PC-3 (cell line): Measurements from ENCODE around the gene NFATC2. TPM values are rescaled to one million over a fixed set of nuclear protein-coding genes. Genes with fewer than 3 reads are reported as not detected.

ENCODE experiments used
- ATAC-seq: fragments of 200-7000 bp; cut with Tn5 transposase; 2 replicates; pipeline ENCODE4 v1.9.1; 2020; ENCODE audit warnings: mild to moderate bottlenecking, moderate library complexity
- BruUV-seq: library from RNA; stranded (reverse); fragments of 400-500 nt; replicated peaks from 2 replicates; lab custom pipeline; 2021; lab: Mats Ljungman, UMichigan
- CTCF ChIA-PET: fragments of 300-600 bp; sonication (Branson Sonifier 250); formaldehyde crosslinking; loops from one replicate; lab custom pipeline; 2022; ENCODE audit warnings: antibody characterized with exemption; lab: Charles Lee
- POLR2A ChIA-PET: fragments of 300-600 bp; sonication (Branson Sonifier 250); formaldehyde crosslinking; loops from one replicate; lab custom pipeline; 2022; ENCODE audit warnings: antibody characterized with exemption; ENCODE audit not compliant: unreplicated experiment; lab: Charles Lee
- DNase-seq: peaks from one replicate; pipeline ENCODE4 v3.0.0-alpha.2; 2015
- H2AFZ ChIP-seq: fragments of 300-600 bp; sonication (generic); 2 replicates; pipeline ENCODE4 v1.6.0; 2016; ENCODE audit warnings: antibody characterized with exemption, low read length
- H3F3A ChIP-seq: fragments of 300-600 bp; sonication (generic); one replicate; pipeline ENCODE4 v1.6.0; 2017; ENCODE audit warnings: antibody characterized with exemption, low read length, control low read depth, mild to moderate bottlenecking; ENCODE audit not compliant: unreplicated experiment
- H3K27ac ChIP-seq: fragments of 300-600 bp; sonication (generic); 2 replicates; pipeline ENCODE4 v1.5.1; 2016; ENCODE audit warnings: mild to moderate bottlenecking, low read length
- H3K27me3 ChIP-seq: fragments of 300-600 bp; sonication (generic); 2 replicates; pipeline ENCODE4 v1.6.1; 2016; ENCODE audit warnings: low read length, mixed read lengths
- H3K36me3 ChIP-seq: fragments of 300-600 bp; sonication (generic); 2 replicates; pipeline ENCODE4 v1.6.1; 2016; ENCODE audit warnings: low read depth, mixed run types, low read length, mixed read lengths
- H3K4me1 ChIP-seq: fragments of 300-600 bp; sonication (generic); 2 replicates; pipeline ENCODE4 v1.5.1; 2016; ENCODE audit warnings: low read length; ENCODE audit not compliant: insufficient read depth
- H3K4me2 ChIP-seq: fragments of 300-600 bp; sonication (generic); 2 replicates; pipeline ENCODE4 v1.6.0; 2016; ENCODE audit warnings: low read length
- H3K4me3 ChIP-seq: fragments of 300-600 bp; sonication (generic); 2 replicates; pipeline ENCODE4 v1.5.1; 2016; ENCODE audit warnings: mild to moderate bottlenecking, low read length, mixed read lengths
- H3K79me2 ChIP-seq: fragments of 300-600 bp; sonication (generic); 2 replicates; pipeline ENCODE4 v1.6.1; 2017; ENCODE audit warnings: low read length, mixed read lengths
- H3K9ac ChIP-seq: fragments of 300-600 bp; sonication (generic); 2 replicates; pipeline ENCODE4 v1.6.0; 2016; ENCODE audit warnings: mild to moderate bottlenecking, low read length
- H3K9me2 ChIP-seq: fragments of 300-600 bp; sonication (generic); replicated peaks from 2 replicates; pipeline ENCODE4 v1.6.1; 2016; ENCODE audit warnings: mixed run types, low read length, mixed read lengths
- H3K9me3 ChIP-seq: fragments of 300-600 bp; sonication (generic); 2 replicates; pipeline ENCODE4 v1.6.1; 2016; ENCODE audit warnings: low read length, mixed read lengths
- H4K20me1 ChIP-seq: fragments of 300-600 bp; sonication (generic); 2 replicates; pipeline ENCODE4 v1.6.1; 2016; ENCODE audit warnings: low read length, mixed read lengths
- EZH2 ChIP-seq: fragments of 300-600 bp; sonication (generic); IDR thresholded peaks from one replicate; pipeline ENCODE4 v1.6.1; 2017; ENCODE audit warnings: antibody characterized with exemption, mild to moderate bottlenecking, low read length; ENCODE audit not compliant: unreplicated experiment
- EZH2phosphoT487 ChIP-seq: fragments of 300-600 bp; sonication (generic); IDR thresholded peaks from 2 replicates; pipeline ENCODE4 v1.6.1; 2018; ENCODE audit warnings: mild to moderate bottlenecking, antibody characterized with exemption, low read length, borderline replicate concordance
- intact Hi-C: fragments of 100-400 bp; cut with micrococcal nuclease; formaldehyde crosslinking; loops from 2 replicates; pipeline ENCODE4 v1.9.0; 2023
- total RNA-seq: library from RNA; depleted of rRNA; stranded (reverse); fragments of >200 nt; gene quantifications from 2 replicates; pipeline ENCODE4 v1.2.3, GENCODE V29; 2014
- TF ChIP-seq, protein P1 (sequence below): fragments of 300-600 bp; sonication (generic); conservative IDR thresholded peaks from 2 replicates; pipeline ENCODE4 v1.5.1; 2017; ENCODE audit warnings: antibody characterized with exemption, low read depth, mild to moderate bottlenecking, low read length

Gene NFATC2
- total RNA-seq, 1 experiment from 2014 or later, result 12.9 TPM

DNA sequence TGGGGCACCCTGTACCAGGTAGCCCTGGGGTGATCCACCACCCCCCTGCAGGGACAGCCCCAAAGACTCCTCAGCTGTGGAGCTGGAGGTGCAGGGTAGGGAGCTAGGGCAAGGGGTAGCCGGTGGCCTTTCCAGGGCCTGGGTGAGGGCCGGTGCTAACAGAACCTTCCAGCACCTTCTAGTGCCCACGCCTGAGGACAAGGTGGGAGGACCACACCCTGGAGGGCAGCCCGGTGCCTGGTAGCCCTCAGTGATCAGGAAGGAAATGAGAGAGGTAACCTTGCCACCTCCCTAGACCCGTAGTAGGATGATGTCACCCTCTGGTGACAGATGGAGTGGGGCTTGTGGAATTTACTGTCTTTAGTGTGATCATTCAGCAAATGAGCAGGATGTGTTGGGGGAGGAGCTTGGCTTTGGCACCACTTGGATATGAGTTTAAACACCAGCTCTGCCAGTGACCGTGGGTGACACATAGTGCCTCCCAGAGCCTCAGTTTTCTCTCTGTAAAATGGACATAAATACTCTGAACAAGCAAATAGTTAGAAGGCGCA lies 187.7 kb downstream of the NFATC2 start:
- DNase-seq (peak; percentile 98), ATAC-seq (peak; percentile 45)
- Histone ChIP-seq H3K27me3 (no peaks in the 10 kb centered on the region), H4K20me1 (no peaks in the 10 kb centered on the region), H3K9me3 (no peaks in the 10 kb centered on the region), H3K4me3 (peak overlapping the region; percentile 8; the same call in 1 of the 2 replicates), H3K9me2 (no peaks in the 10 kb centered on the region), H3K79me2 (no peaks in the 10 kb centered on the region), H3K4me2 (peak overlapping the region; percentile 53), H3F3A (peaks cover 12% of the 10 kb centered on the region), H3K27ac (peak overlapping the region; percentile 92), H3K36me3 (no peaks in the 10 kb centered on the region), H3K9ac (peak overlapping the region; percentile 76), H3K4me1 (peaks cover 68% of the 10 kb centered on the region), H2AFZ (peak overlapping the region; percentile 34)
- CTCF ChIA-PET, result interaction anchor here (0.6 to 1.3 kb wide), 4 partner anchors 27 to 707 kb away, joined by 3 to 6 read pairs (median 3); no protein-coding TSS in a partner anchor
- BruUV-seq, result no TSS peak
- POLR2A ChIA-PET, result interaction anchor here (0.6 to 1.1 kb wide), 4 partner anchors 28 to 1538 kb away, joined by 3 to 5 read pairs (median 4); partner anchors contain the start of genes DPM1 and MOCS3
- intact Hi-C loops, result no loop called here
- no peak for TF ChIP-seq EZH2phosphoT487
- TF ChIP-seq, protein P1, sequence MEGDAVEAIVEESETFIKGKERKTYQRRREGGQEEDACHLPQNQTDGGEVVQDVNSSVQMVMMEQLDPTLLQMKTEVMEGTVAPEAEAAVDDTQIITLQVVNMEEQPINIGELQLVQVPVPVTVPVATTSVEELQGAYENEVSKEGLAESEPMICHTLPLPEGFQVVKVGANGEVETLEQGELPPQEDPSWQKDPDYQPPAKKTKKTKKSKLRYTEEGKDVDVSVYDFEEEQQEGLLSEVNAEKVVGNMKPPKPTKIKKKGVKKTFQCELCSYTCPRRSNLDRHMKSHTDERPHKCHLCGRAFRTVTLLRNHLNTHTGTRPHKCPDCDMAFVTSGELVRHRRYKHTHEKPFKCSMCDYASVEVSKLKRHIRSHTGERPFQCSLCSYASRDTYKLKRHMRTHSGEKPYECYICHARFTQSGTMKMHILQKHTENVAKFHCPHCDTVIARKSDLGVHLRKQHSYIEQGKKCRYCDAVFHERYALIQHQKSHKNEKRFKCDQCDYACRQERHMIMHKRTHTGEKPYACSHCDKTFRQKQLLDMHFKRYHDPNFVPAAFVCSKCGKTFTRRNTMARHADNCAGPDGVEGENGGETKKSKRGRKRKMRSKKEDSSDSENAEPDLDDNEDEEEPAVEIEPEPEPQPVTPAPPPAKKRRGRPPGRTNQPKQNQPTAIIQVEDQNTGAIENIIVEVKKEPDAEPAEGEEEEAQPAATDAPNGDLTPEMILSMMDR, result peak; percentile 15; the same call in 1 of the 2 replicates

DNA sequence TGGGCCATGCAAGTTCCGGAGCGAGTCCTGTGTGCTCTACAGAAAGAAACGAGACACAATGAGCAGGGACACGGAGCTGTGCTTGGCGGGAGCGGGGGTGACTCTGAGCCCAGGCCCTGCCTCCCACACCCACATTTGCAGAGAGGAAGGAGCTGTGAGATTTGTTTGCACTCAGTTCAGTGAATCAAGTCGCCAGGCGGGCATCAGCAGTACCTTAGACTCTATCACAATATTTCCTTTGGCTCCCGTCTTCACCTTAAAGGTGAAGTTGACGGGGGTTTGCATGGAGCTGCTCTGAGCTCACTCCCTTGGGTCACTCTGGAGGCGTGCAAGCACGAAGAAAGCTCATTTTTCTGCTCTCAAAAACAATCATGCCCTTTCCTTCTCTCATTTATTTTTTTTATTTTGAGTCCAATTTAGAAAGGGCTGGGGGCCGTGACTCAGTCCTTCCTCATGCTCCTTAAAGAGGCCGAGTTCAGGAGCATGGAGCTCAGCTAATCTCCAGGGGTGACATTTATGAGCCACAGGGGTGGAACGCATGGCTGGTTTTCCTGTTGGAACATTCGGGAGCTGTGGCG lies 188.2 kb downstream of the NFATC2 start:
- H3K9me2 ChIP-seq, result no peaks in the 10 kb centered on the region
- no peaks in the 10 kb centered on the region for H3K79me2 ChIP-seq
- peaks cover 67% of the 10 kb centered on the region for H3K4me1 ChIP-seq
- H3K4me3 ChIP-seq, result peak overlapping the region; percentile 8; the same call in 1 of the 2 replicates
- no peaks in the 10 kb centered on the region for H3K27me3 ChIP-seq
- no peaks in the 10 kb centered on the region for H4K20me1 ChIP-seq
- H2AFZ ChIP-seq, result peak overlapping the region; percentile 34
- ChIA-PET CTCF (interaction anchor here (0.7 to 1.3 kb wide), 2 partner anchors 298 to 367 kb away, joined by 3 to 6 read pairs; no protein-coding TSS in a partner anchor), POLR2A (interaction anchor here (0.5 to 1.1 kb wide), 4 partner anchors 27 to 1537 kb away, joined by 3 to 4 read pairs (median 4); partner anchors contain the start of genes DPM1 and MOCS3)
- no TSS peak for BruUV-seq
- H3K27ac ChIP-seq, result peak overlapping the region; percentile 92
- peak overlapping the region; percentile 76 for H3K9ac ChIP-seq
- no peaks in the 10 kb centered on the region for H3K36me3 ChIP-seq
- no peaks in the 10 kb centered on the region for H3K9me3 ChIP-seq
- TF ChIP-seq EZH2, result no peak
- no peak for TF ChIP-seq EZH2phosphoT487
- TF ChIP-seq, protein P1, result no peak
- peak overlapping the region; percentile 53 for H3K4me2 ChIP-seq
- DNase-seq, result peak; percentile 78
- intact Hi-C loops, result no loop called here
- peaks cover 12% of the 10 kb centered on the region for H3F3A ChIP-seq
- ATAC-seq, result peak; percentile 31

DNA sequence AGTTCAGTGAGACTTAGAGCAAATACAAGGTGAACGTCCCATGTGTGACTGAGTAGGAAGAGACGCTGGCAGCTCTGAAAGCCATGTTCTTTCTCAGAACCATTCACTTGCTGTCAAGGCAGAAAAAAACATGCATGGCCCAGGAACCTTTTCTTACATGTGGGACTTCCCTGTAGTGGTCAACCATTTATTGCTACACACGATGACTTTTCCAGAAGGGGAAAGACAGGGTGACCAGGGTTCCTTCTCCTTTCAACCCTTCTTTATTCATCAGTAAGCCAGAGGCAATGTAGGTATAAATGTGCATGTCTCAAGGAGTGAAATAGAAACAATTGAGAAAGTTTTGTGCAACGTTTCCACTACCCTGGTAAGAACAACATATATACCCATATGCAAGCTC lies 189.0 kb downstream of the NFATC2 start:
- no peaks in the 10 kb centered on the region for H3K9me2 ChIP-seq
- POLR2A ChIA-PET, result interaction anchor here (1.1 kb wide), 1 partner anchor 395 kb away, joined by 4 read pairs; the partner anchor contains the start of genes DPM1 and MOCS3
- H3K9ac ChIP-seq, result no peak overlapping the region
- no peaks in the 10 kb centered on the region for H3K27me3 ChIP-seq
- BruUV-seq, result no TSS peak
- H3K4me1 ChIP-seq, result peaks cover 60% of the 10 kb centered on the region
- H3K27ac ChIP-seq, result peak overlapping the region; percentile 92
- TF ChIP-seq, protein P1, result no peak
- TF ChIP-seq EZH2 (no peak), EZH2phosphoT487 (no peak)
- intact Hi-C loops, result no loop called here
- no peak overlapping the region for H3K4me2 ChIP-seq
- H3K4me3 ChIP-seq, result no peak overlapping the region
- no peaks in the 10 kb centered on the region for H3K9me3 ChIP-seq
- no peaks in the 10 kb centered on the region for H3K36me3 ChIP-seq
- CTCF ChIA-PET, result no interaction called here
- DNase-seq (no peak), ATAC-seq (no peak)
- H3F3A ChIP-seq, result peaks cover 12% of the 10 kb centered on the region
- H4K20me1 ChIP-seq, result no peaks in the 10 kb centered on the region
- H2AFZ ChIP-seq, result no peak overlapping the region
- H3K79me2 ChIP-seq, result no peaks in the 10 kb centered on the region
